ENCODE results near the gene GET4. TPM values are rescaled to one million over a fixed set of nuclear protein-coding genes. Genes with fewer than 3 reads are reported as not detected.

Gene GET4
- total RNA-seq, 6 experiments from 2014 or later, result 15.6 to 38.3 (median 28.3) TPM

GRCh38 chr7:886626-887487 lies 10.5 kb downstream of the GET4 start:
- peak in 2 of 3 donors; percentile 47 to 94 for DNase-seq

GRCh38 chr7:887488-887820 lies 11.1 kb downstream of the GET4 start:
- DNase-seq (peak in 1 of 3 donors; percentile 17), ATAC-seq (no peak)
- intact Hi-C loops (cut with DNase I), result loop anchor here in 1 of 2 donors (10.0 kb wide), 1 partner anchor 563 kb away; no protein-coding TSS in a partner anchor
- peak overlapping the region in 2 of 3 donors; percentile 60 to 78 for H3K27ac ChIP-seq
- peaks cover 0 to 55% (median 13%) of the 10 kb centered on the region in 4 donors for H3K4me1 ChIP-seq
- no peaks in the 10 kb centered on the region for H3K9me3 ChIP-seq
- no peaks in the 10 kb centered on the region for H3K27me3 ChIP-seq
- peaks cover 0 to 47% (median 25%) of the 10 kb centered on the region in 4 donors for H3K36me3 ChIP-seq
- WGBS (ENCODE audit: insufficient coverage, low coverage, low lambda C conversion rate, missing lambda C conversion rate), result no CpG with 5 or more reads among the region's 18 CpGs
- no peak overlapping the region for H3K4me3 ChIP-seq
- TF ChIP-seq POLR2A (IDR thresholded peaks at IDR 0.05), result no peak
- TF ChIP-seq CTCF (IDR thresholded peaks at IDR 0.05), result no peak

More at GRCh38 chr7:886626-887487, 10.5 kb downstream of the GET4 start:
- Histone ChIP-seq H3K9me3 (no peaks in the 10 kb centered on the region), H3K4me3 (no peak overlapping the region), H3K27ac (peak overlapping the region in 1 of 3 donors; percentile 78), H3K4me1 (peaks cover 0 to 59% (median 13%) of the 10 kb centered on the region in 4 donors), H3K27me3 (no peaks in the 10 kb centered on the region), H3K36me3 (peaks cover 0 to 43% (median 21%) of the 10 kb centered on the region in 4 donors)
- WGBS (ENCODE audit: insufficient coverage, low coverage, low lambda C conversion rate, missing lambda C conversion rate), result 93% methylated on average over 5 of the region's 40 CpGs
- peak in 3 of 4 donors; percentile 12 to 52 (median 49) for ATAC-seq
- no peak for TF ChIP-seq CTCF (IDR thresholded peaks at IDR 0.05)
- no peak for TF ChIP-seq POLR2A (IDR thresholded peaks at IDR 0.05)
- intact Hi-C loops (cut with DNase I), result loop anchor here in 1 of 2 donors (10.0 kb wide), 1 partner anchor 562 kb away; no protein-coding TSS in a partner anchor

GRCh38 chr7:888081-889024 lies 12.0 kb downstream of the GET4 start:
- intact Hi-C loops (cut with DNase I), result loop anchor here in 1 of 2 donors (10.0 kb wide), 1 partner anchor 564 kb away; no protein-coding TSS in a partner anchor
- no peaks in the 10 kb centered on the region for H3K27me3 ChIP-seq
- DNase-seq (peak; percentile 77 to 91 (median 78)), ATAC-seq (peak; percentile 69 to 83 (median 80))
- 39% methylated on average over 13 of the region's 43 CpGs for WGBS (ENCODE audit: insufficient coverage, low coverage, low lambda C conversion rate, missing lambda C conversion rate)
- no peak for TF ChIP-seq CTCF (IDR thresholded peaks at IDR 0.05)
- TF ChIP-seq POLR2A (IDR thresholded peaks at IDR 0.05), result no peak
- peaks cover 0 to 51% (median 8%) of the 10 kb centered on the region in 4 donors for H3K4me1 ChIP-seq
- H3K27ac ChIP-seq, result peak overlapping the region in 2 of 3 donors; percentile 60 to 78
- no peak overlapping the region for H3K4me3 ChIP-seq
- peaks cover 0 to 47% (median 25%) of the 10 kb centered on the region in 4 donors for H3K36me3 ChIP-seq
- no peaks in the 10 kb centered on the region for H3K9me3 ChIP-seq

- no peak for TF ChIP-seq CTCF (IDR thresholded peaks at IDR 0.05)
- TF ChIP-seq POLR2A (IDR thresholded peaks at IDR 0.05), result no peak
- intact Hi-C loops (cut with DNase I), result loop anchor here in 1 of 2 donors (10.0 kb wide), 1 partner anchor 564 kb away; no protein-coding TSS in a partner anchor
- no peak for DNase-seq
- H3K4me1 ChIP-seq, result peaks cover 0 to 46% (median 8%) of the 10 kb centered on the region in 4 donors
- H3K4me3 ChIP-seq, result no peak overlapping the region
- WGBS (ENCODE audit: insufficient coverage, low coverage, low lambda C conversion rate, missing lambda C conversion rate), result no CpG with 5 or more reads among the region's 15 CpGs
- peaks cover 0 to 53% (median 25%) of the 10 kb centered on the region in 4 donors for H3K36me3 ChIP-seq
- no peaks in the 10 kb centered on the region for H3K27me3 ChIP-seq
- ATAC-seq, result no peak
- peak overlapping the region in 1 of 3 donors; percentile 78 for H3K27ac ChIP-seq
- H3K9me3 ChIP-seq, result no peaks in the 10 kb centered on the region
These were observed 12.7 kb downstream of the GET4 start for GRCh38 chr7:889025-889390.

Measured in right lobe of liver (tissue), 6 donors.